VCaP (cell line): ENCODE measurements around the gene PITPNC1.
"Not testable (repeated sequence)": the region's sequence is repeated elsewhere in the genome, so short reads cannot be mapped to it uniquely, and the experiment has no call there.

ENCODE experiments used
- H3K27ac ChIP-seq: fragments of 450-650 bp; 2 replicates; pipeline ENCODE4 v1.5.1; 2017
- TF ChIP-seq, protein P1 (sequence below): fragments of 450-650 bp; conservative IDR thresholded peaks from 2 replicates; pipeline ENCODE4 v1.5.1; 2017; ENCODE audit warnings: mild to moderate bottlenecking, moderate library complexity

PITPNC1 gene

DNA sequence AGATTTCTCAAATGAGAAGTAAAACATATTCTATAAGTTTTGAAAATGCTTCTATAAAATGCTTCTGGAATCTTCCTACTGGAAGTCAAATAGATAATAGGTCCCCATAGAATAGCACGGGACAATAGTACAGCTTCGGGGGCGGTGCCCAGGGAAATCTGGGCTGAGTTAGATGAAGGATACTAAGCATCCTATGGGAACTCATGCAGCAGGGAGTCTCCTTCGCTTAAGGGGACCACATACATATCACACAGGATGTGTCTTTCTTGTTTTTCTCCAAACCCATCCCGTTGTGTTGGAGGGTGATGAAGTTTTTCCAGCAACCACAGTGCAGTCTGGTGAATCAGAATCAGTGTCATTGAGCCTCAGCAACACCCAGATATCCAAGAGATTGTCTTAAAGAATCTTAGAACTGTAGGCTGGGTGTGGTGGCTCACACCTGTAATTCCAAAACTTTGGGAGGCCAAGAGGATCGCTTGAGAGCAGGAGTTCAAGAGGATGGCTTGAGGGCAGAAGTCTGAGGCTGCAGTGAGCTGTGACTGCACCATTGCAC lies 84.2 kb downstream of the PITPNC1 start:
- no peak overlapping the region for H3K27ac ChIP-seq
- TF ChIP-seq, protein P1, sequence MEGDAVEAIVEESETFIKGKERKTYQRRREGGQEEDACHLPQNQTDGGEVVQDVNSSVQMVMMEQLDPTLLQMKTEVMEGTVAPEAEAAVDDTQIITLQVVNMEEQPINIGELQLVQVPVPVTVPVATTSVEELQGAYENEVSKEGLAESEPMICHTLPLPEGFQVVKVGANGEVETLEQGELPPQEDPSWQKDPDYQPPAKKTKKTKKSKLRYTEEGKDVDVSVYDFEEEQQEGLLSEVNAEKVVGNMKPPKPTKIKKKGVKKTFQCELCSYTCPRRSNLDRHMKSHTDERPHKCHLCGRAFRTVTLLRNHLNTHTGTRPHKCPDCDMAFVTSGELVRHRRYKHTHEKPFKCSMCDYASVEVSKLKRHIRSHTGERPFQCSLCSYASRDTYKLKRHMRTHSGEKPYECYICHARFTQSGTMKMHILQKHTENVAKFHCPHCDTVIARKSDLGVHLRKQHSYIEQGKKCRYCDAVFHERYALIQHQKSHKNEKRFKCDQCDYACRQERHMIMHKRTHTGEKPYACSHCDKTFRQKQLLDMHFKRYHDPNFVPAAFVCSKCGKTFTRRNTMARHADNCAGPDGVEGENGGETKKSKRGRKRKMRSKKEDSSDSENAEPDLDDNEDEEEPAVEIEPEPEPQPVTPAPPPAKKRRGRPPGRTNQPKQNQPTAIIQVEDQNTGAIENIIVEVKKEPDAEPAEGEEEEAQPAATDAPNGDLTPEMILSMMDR = no peak

DNA sequence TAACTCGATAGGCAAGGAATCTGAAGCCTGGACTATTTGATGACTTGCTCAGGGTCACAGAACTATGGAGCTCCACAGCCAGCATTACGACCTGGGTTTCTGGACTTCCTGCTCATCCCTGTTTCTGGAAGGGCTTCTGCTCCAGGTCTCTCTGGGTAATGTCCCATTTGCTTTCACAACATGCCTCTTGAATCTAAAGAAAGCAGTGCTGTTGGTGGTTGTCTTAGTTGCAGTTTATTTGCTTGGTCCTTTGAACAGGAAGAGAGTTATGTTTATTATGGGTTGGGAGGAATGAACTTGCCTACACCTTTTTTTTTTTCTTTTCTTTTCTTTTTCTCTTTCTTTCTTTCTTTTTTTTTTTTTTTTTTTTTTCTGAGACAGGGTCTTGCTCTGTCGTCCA lies 84.8 kb downstream of the PITPNC1 start:
- no peak overlapping the region for H3K27ac ChIP-seq
- TF ChIP-seq, protein P1 = no peak

DNA sequence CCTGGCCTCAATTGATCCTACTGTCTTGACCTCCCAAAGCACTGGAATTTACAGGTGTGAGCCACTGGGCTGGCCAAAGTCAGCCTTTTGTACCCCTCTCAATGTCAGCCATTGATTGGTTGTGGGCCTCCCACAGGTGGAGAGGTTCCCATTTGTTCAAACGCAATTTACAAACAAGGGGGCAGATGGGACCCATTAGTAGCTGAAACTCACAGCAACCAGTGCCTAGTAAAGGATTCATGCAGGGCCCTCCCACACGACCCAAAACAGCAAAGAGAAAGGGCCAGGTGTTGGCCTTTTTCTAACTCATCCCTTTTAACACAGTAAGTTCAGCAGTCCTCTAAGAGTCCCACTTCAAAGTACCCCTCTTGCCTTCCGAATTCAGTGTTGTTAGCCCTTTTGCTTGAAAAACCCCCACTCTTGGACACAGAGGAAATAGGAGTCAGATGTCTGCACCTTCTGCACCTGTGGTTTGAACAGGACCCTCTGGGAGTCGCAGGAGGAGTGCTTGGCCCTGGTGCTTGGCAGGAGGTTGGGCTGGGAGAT lies 89.2 kb downstream of the PITPNC1 start:
- TF ChIP-seq, protein P1 = no peak
- H3K27ac ChIP-seq = no peak overlapping the region

DNA sequence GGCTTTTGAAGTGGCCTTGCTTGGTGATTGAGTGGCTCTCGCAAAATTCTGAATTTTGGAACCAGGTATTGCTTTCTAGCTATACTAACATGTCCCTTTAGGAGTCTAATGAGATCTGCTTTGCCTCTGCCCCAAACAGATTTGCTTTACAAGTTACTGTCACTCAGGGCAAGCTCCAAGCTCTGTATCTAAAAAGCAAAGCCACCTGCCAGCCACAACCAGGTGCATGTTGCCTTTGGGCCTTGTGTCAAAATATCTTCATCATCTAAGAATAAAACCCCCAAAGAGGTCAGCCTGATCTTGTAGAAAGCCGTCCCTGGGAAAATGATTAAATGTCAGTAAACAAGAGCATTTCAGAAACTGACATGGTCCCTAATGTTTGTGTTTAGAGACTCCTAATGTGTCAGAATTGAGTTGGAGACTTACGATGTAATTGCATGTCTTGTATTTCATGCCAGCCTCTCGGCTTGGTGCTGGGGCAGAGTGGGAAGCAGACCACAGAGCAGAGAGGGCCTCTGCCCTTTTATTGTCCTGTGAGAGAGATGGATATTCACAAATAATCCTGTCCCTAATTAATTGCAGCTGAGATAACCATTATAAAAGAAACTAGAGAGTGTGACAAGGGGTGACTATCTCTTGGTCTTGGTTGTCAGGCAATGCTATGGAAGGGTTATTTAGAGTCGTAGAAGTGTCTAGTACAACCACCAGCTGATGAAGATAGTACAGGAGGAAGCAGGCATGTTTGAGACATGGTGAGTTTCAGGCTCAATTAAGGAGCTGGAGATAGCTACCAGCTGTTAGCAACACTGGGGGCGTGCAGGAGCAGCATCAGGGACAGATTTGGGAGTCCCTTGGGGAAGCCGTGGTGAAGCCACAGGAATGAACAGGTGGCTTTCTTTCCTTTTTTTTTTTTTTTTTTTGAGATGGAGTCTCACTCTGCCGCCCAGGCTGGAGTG lies 90.7 kb downstream of the PITPNC1 start:
- TF ChIP-seq, protein P1 = no peak
- H3K27ac ChIP-seq = no peak overlapping the region

DNA sequence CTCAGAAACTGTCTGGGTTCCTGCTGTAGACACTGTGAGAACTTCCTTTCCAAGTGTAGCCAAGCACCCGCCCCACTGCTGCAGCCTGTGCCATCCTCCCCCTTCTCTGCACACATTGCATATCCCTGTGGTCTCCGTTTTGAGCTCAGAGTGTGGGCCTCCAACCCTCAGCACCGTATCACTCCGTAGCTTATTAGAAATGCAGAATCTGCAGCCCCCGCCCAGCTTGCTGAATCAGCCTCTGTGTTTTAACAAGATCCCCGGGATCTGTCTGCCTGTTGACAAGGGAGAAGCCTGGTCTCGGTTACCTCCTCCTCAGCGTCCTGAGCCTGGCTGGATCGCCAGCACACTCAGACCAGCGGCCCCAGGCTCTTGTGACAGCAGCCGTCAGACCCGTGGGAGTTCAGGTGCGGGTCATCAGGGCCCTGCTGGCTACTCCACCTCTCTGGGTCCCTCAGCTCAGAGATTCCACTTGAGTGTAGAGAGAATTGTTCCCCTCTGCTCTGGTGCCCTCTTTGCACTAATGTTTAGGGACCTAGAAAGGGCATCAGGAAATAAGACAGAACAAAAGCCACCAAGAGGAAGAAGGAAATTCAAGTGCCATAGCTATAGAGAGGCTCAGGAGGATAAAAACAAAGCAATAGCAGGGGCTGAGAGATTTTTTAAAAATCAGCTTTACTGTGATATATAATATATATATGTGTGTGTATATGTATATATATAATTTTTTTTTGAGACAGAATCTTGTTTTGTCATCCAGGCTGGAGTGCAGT lies 92.3 kb downstream of the PITPNC1 start:
- TF ChIP-seq, protein P1 = no peak
- no peak overlapping the region for H3K27ac ChIP-seq

DNA sequence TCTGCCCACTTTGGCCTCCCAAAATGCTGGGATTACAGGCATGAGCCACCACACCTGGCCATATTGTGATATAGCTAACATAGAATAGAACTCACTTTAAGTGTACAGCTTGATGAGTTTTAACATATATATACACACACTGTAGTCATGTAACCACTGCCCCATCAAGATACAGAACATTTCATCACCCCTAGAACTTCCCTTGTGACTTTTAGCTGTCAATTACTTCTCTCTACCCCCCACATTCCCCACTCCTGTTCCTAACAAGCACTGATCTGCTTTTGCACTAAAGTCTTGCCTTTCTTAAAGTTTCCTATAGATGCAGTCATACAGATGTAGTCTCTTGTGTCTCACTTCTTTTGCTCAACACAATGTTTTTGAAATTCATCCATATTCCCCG lies 93.1 kb downstream of the PITPNC1 start:
- no peak overlapping the region for H3K27ac ChIP-seq
- TF ChIP-seq, protein P1 = no peak

DNA sequence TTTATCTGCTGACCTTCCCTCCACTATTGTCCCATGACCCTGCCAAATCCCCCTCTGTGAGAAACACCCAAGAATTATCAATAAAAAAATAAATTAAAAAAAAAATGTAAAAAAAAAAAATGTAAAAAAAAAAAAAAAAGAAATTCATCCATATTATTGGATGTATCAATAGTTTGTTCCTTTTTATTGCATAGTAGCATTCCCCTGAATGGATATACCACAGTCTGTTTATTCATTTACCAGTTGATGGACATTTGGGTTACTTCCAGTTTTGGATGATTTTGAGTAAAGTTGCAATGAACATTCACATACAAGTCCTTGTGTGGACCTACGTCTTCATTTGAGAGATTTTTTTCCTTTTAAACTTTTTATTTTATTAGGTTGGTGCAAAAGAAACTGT lies 94.0 kb downstream of the PITPNC1 start:
- TF ChIP-seq, protein P1 = no peak
- H3K27ac ChIP-seq = no peak overlapping the region

DNA sequence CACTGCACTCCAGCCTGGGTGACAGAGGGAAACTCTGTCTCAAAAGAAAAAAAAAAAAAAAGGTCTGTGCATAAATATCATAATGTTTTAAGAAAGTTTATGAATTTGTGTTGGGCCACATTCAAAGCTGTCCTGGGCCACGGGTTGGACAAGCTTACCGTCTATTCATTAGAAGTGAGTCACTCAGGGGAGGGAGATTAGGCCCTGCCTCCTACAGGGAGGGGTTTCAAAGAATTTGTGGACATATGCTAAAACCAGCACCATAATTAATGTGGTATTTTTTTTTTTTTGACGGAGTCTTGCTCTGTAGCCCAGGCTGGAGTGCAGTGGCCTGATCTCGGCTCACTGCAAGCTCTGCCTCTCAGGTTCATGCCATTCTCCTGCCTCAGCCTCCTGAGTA lies 95.5 kb downstream of the PITPNC1 start:
- not testable (repeated sequence) for H3K27ac ChIP-seq
